ENCODE data around the gene NIT2.

Gene NIT2

DNA sequence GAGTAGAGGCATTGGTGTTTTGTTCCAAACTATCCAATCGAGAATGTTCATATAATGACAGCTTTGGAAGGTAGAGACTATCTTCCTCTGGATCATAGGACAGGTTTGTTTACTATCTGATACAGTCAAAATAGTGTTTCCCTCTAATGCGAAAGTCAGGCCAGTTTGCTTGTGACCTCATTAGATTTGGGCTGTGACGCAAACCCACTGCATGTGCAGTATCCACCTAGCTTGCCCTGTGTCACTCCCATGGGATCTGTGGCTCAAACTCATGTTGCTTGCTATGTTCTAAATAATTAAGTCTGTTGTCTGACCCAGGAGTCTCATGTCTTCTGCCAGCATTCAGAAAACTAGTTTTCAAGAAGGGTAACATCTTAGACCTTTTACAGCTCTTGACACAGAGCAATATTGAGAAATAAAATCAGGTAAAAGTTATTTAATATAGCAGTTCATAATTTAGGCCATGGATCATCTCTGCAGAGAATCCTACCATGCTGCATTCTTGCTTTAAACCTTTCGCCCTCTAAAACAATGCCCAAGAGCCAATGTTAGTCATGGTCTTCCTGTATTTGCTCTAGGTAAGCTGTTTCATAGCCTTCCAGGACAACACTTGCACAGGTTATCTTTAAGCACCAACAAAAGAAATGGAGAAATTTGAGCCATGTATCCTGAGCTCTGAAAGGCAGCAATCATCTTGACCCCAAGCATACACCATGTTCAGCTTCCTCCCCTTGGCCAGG lies 26.4 kb downstream of the NIT2 start:
- H3K4me2 ChIP-seq (ENCODE audit: low read length) = no peak overlapping the region
- H3K27me3 ChIP-seq (ENCODE audit: control insufficient read depth, low read length) = no peaks in the 10 kb centered on the region
- TF ChIP-seq, protein P1, sequence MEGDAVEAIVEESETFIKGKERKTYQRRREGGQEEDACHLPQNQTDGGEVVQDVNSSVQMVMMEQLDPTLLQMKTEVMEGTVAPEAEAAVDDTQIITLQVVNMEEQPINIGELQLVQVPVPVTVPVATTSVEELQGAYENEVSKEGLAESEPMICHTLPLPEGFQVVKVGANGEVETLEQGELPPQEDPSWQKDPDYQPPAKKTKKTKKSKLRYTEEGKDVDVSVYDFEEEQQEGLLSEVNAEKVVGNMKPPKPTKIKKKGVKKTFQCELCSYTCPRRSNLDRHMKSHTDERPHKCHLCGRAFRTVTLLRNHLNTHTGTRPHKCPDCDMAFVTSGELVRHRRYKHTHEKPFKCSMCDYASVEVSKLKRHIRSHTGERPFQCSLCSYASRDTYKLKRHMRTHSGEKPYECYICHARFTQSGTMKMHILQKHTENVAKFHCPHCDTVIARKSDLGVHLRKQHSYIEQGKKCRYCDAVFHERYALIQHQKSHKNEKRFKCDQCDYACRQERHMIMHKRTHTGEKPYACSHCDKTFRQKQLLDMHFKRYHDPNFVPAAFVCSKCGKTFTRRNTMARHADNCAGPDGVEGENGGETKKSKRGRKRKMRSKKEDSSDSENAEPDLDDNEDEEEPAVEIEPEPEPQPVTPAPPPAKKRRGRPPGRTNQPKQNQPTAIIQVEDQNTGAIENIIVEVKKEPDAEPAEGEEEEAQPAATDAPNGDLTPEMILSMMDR (IDR thresholded peaks at IDR 0.05; ENCODE audit: low read depth, low read length, poor library complexity, severe bottlenecking) = no peak
- no peak for TF ChIP-seq EZH2phosphoT487 (IDR thresholded peaks at IDR 0.05; ENCODE audit: borderline replicate concordance, low read length)
- H3K4me3 ChIP-seq (ENCODE audit: low read length) = no peak overlapping the region
- H3K9me3 ChIP-seq (ENCODE audit: control insufficient read depth, insufficient read depth, low read length) = no peaks in the 10 kb centered on the region
- H4K20me1 ChIP-seq (ENCODE audit: control insufficient read depth, insufficient read depth, low read depth, low read length) = no peaks in the 10 kb centered on the region
- H3K4me1 ChIP-seq (ENCODE audit: control insufficient read depth, low read length) = no peaks in the 10 kb centered on the region
- no peaks in the 10 kb centered on the region for H3K79me2 ChIP-seq (ENCODE audit: control insufficient read depth, low read length)
- H3K36me3 ChIP-seq (ENCODE audit: control insufficient read depth, low read length) = peaks cover 67% of the 10 kb centered on the region
- no peak overlapping the region for H3K27ac ChIP-seq (ENCODE audit: low read depth, low read length)
- H3K9me2 ChIP-seq (replicated peaks; ENCODE audit: control insufficient read depth, low read length) = no peaks in the 10 kb centered on the region
- no peaks in the 10 kb centered on the region for H3F3A ChIP-seq (ENCODE audit: control insufficient read depth, insufficient read depth)

- Histone ChIP-seq H3F3A (ENCODE audit: control insufficient read depth, insufficient read depth) (no peaks in the 10 kb centered on the region), H3K27ac (ENCODE audit: low read depth, low read length) (no peak overlapping the region), H3K4me2 (ENCODE audit: low read length) (no peak overlapping the region), H3K4me1 (ENCODE audit: control insufficient read depth, low read length) (no peaks in the 10 kb centered on the region), H3K36me3 (ENCODE audit: control insufficient read depth, low read length) (peaks cover 69% of the 10 kb centered on the region), H3K27me3 (ENCODE audit: control insufficient read depth, low read length) (no peaks in the 10 kb centered on the region), H3K9me3 (ENCODE audit: control insufficient read depth, insufficient read depth, low read length) (no peaks in the 10 kb centered on the region), H3K4me3 (ENCODE audit: low read length) (no peak overlapping the region), H3K9me2 (replicated peaks; ENCODE audit: control insufficient read depth, low read length) (no peaks in the 10 kb centered on the region), H3K79me2 (ENCODE audit: control insufficient read depth, low read length) (no peaks in the 10 kb centered on the region), H4K20me1 (ENCODE audit: control insufficient read depth, insufficient read depth, low read depth, low read length) (no peaks in the 10 kb centered on the region)
- no peak for TF ChIP-seq EZH2phosphoT487 (IDR thresholded peaks at IDR 0.05; ENCODE audit: borderline replicate concordance, low read length)
- TF ChIP-seq, protein P1 (IDR thresholded peaks at IDR 0.05; ENCODE audit: low read depth, low read length, poor library complexity, severe bottlenecking) = no peak
Observed at GRCh38 chr3:100361897-100362296, 27.3 kb downstream of the NIT2 start.

DNA sequence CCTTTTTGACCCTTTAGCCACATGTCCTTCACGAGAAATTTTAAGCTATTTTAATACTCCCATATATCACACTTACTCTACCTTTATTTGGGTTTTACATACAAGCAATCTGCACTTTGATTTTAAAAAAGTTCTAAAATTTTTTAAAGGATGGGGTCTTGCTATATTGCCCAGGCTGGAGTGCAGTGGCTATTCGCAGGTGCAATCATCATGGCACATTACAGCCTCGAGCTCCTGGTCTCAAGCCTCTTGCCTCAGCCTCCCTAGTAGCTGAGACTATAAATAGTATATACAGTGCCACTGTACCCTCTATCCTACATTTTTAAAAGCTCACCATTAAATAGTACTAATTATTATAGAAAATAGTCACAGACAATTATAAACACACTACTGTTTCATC lies 29.9 kb downstream of the NIT2 start:
- H3K27ac ChIP-seq (ENCODE audit: low read depth, low read length) = no peak overlapping the region
- H3F3A ChIP-seq (ENCODE audit: control insufficient read depth, insufficient read depth) = no peaks in the 10 kb centered on the region
- no peaks in the 10 kb centered on the region for H3K27me3 ChIP-seq (ENCODE audit: control insufficient read depth, low read length)
- no peaks in the 10 kb centered on the region for H4K20me1 ChIP-seq (ENCODE audit: control insufficient read depth, insufficient read depth, low read depth, low read length)
- no peaks in the 10 kb centered on the region for H3K4me1 ChIP-seq (ENCODE audit: control insufficient read depth, low read length)
- TF ChIP-seq EZH2phosphoT487 (IDR thresholded peaks at IDR 0.05; ENCODE audit: borderline replicate concordance, low read length) = no peak
- TF ChIP-seq, protein P1 (IDR thresholded peaks at IDR 0.05; ENCODE audit: low read depth, low read length, poor library complexity, severe bottlenecking) = no peak
- H3K36me3 ChIP-seq (ENCODE audit: control insufficient read depth, low read length) = peaks cover 81% of the 10 kb centered on the region
- H3K9me3 ChIP-seq (ENCODE audit: control insufficient read depth, insufficient read depth, low read length) = no peaks in the 10 kb centered on the region
- no peaks in the 10 kb centered on the region for H3K9me2 ChIP-seq (replicated peaks; ENCODE audit: control insufficient read depth, low read length)
- no peak overlapping the region for H3K4me2 ChIP-seq (ENCODE audit: low read length)
- H3K4me3 ChIP-seq (ENCODE audit: low read length) = no peak overlapping the region
- no peaks in the 10 kb centered on the region for H3K79me2 ChIP-seq (ENCODE audit: control insufficient read depth, low read length)
